Ascending aorta (tissue), 2 donors: Measurements from ENCODE around the gene PYGB. TPM values are rescaled to one million over a fixed set of nuclear protein-coding genes. Genes with fewer than 3 reads are reported as not detected.

Experiments
- DNase-seq, 2 donors: peaks; one replicate each; pipeline ENCODE4 v3.0.0-alpha.2; 2019; ENCODE audit warnings: low spot score in 2 of 2
- H3K27ac ChIP-seq, 2 donors: fragments of 200-600 bp; sonication (generic); one replicate each; pipeline ENCODE4 v1.5.1; 2016 to 2017; ENCODE audit warnings: mild to moderate bottlenecking in 1 of 2
- H3K27me3 ChIP-seq: fragments of 200-600 bp; sonication (generic); one replicate; pipeline ENCODE4 v1.5.1; 2017
- H3K36me3 ChIP-seq, 2 donors: fragments of 200-600 bp; sonication (generic); one replicate each; pipeline ENCODE4 v1.5.1; 2016
- H3K4me1 ChIP-seq, 2 donors: fragments of 200-600 bp; sonication (generic); one replicate each; pipeline ENCODE4 v1.5.1; 2016 to 2017; ENCODE audit warnings: mild to moderate bottlenecking in 1 of 2
- H3K4me3 ChIP-seq, 2 donors: fragments of 200-600 bp; sonication (generic); one replicate each; pipeline ENCODE4 v1.5.1; 2016 to 2017; ENCODE audit warnings: mild to moderate bottlenecking in 1 of 2
- H3K9me3 ChIP-seq, 2 donors: fragments of 200-600 bp; sonication (generic); one replicate each; pipeline ENCODE4 v1.5.1; 2016
- intact Hi-C: fragments of 100-400 bp; cut with DNase I; formaldehyde crosslinking; loops from one replicate; pipeline ENCODE4 v1.15.1; 2023
- total RNA-seq: library from RNA; depleted of rRNA; stranded (reverse); fragments of >200 nt; gene quantifications from one replicate; pipeline ENCODE4 v1.1.0, GENCODE V29; 2016
- TF ChIP-seq, protein P1 (sequence below), 3 experiments: fragments of 200-600 bp in 2 of 3; fragments of 450-650 bp in 1 of 3; sonication (generic) in 2 of 3; IDR thresholded peaks; one replicate each; pipeline ENCODE4 v1.5.1; 2016 to 2019; ENCODE audit warnings: antibody characterized with exemption in 3 of 3, mild to moderate bottlenecking in 1 of 3, moderate library complexity in 1 of 3

PYGB gene
- total RNA-seq, 1 donor from 2014 or later: 125 TPM

DNA sequence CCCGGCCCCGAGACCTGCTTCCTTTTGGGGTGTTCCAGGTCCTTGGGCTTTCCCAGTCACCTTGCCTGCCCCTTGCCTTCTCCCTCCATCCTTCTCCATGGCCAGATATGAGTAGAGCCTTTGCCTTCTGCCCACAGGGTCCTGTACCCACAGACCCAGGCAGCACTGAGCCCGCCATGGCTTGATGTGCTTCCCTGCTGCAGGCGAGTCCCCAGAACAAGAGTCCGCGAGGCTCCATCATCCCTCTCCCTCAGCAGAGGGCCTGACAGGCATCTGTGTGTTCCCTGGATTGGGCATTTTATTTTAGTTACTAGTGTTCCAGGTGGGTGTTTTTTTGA lies 21.9 kb downstream of the PYGB start:
- Histone ChIP-seq H3K27ac (no peak overlapping the region), H3K4me1 (no peaks in the 10 kb centered on the region), H3K9me3 (no peaks in the 10 kb centered on the region), H3K27me3 (no peaks in the 10 kb centered on the region), H3K4me3 (no peak overlapping the region), H3K36me3 (peaks cover 54 to 63% of the 10 kb centered on the region in 2 donors)
- intact Hi-C loops: no loop called here
- peak in 1 of 2 donors; percentile 56 for DNase-seq
- TF ChIP-seq, protein P1, sequence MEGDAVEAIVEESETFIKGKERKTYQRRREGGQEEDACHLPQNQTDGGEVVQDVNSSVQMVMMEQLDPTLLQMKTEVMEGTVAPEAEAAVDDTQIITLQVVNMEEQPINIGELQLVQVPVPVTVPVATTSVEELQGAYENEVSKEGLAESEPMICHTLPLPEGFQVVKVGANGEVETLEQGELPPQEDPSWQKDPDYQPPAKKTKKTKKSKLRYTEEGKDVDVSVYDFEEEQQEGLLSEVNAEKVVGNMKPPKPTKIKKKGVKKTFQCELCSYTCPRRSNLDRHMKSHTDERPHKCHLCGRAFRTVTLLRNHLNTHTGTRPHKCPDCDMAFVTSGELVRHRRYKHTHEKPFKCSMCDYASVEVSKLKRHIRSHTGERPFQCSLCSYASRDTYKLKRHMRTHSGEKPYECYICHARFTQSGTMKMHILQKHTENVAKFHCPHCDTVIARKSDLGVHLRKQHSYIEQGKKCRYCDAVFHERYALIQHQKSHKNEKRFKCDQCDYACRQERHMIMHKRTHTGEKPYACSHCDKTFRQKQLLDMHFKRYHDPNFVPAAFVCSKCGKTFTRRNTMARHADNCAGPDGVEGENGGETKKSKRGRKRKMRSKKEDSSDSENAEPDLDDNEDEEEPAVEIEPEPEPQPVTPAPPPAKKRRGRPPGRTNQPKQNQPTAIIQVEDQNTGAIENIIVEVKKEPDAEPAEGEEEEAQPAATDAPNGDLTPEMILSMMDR (IDR thresholded peaks at IDR 0.05): no peak

DNA sequence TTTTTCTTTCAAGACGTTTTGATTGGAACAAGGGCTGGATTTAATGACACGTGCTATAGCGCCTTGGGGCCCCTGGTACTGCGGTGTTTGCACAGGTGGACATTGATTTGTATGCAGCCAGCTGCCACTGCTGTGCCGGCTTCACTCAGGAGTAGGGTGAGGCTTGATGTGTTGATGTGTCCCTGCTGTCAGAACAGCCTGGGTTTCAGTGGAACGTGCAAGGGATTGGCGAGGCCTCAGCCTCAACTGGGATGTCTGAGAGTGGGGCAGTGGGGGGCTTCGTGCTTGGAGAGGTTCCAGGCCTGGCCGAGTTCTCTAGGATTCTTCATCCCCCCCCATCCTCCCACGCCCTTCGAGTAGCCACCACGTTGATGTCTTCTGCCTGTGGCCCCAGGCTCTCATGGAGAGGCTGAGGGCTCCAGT lies 23.0 kb downstream of the PYGB start:
- Histone ChIP-seq H3K4me1 (no peaks in the 10 kb centered on the region), H3K36me3 (peaks cover 63 to 71% of the 10 kb centered on the region in 2 donors)
- peak in 1 of 2 donors; percentile 56 for DNase-seq

DNA sequence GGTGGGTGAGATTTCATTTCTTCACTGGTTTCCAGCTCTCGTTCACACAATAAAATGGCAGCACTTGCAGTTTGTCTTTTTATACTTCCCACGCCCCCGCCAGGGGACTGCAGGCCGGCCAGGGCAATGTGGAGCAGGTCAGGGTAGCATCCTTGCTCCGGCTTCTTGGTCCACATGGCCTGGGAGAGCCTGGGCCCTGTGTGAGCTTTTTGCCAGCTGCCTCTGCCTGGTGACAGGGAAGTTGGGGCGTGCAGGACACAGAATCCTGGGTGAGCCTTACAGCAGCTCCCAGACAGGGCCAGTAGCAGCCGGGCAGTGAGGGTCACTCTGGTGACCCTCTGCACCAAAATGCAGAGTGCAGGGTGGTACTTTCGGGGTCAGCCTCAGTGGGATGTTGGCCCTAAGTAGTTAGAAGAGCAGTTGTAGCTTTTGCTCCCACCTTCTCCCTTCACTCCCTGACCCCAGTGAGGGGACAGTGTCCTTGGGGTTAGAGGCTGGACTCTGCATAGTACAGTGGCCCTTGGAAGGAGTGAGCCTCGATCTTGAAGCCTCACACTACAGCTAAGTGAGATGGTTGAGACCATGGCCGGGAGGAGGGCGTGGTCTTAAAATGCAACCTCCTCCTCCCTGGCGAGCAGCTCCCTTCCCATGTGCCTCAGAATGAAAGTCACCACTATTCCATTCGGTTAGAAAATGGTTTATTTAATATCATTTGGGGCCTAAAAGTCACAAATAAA lies 23.8 kb downstream of the PYGB start:
- Histone ChIP-seq H3K36me3 (peaks cover 68 to 78% of the 10 kb centered on the region in 2 donors), H3K27ac (no peak overlapping the region), H3K4me1 (no peaks in the 10 kb centered on the region), H3K9me3 (no peaks in the 10 kb centered on the region), H3K4me3 (no peak overlapping the region), H3K27me3 (no peaks in the 10 kb centered on the region)
- TF ChIP-seq, protein P1 (IDR thresholded peaks at IDR 0.05): no peak
- intact Hi-C loops: no loop called here
- DNase-seq: peak in 1 of 2 donors; percentile 48

More for the DNA sequence above, 23.0 kb downstream of the PYGB start:
- H3K27ac ChIP-seq: no peak overlapping the region
- H3K4me3 ChIP-seq: no peak overlapping the region
- intact Hi-C loops: no loop called here
- no peaks in the 10 kb centered on the region for H3K27me3 ChIP-seq
- no peaks in the 10 kb centered on the region for H3K9me3 ChIP-seq
- TF ChIP-seq, protein P1 (IDR thresholded peaks at IDR 0.05): no peak

DNA sequence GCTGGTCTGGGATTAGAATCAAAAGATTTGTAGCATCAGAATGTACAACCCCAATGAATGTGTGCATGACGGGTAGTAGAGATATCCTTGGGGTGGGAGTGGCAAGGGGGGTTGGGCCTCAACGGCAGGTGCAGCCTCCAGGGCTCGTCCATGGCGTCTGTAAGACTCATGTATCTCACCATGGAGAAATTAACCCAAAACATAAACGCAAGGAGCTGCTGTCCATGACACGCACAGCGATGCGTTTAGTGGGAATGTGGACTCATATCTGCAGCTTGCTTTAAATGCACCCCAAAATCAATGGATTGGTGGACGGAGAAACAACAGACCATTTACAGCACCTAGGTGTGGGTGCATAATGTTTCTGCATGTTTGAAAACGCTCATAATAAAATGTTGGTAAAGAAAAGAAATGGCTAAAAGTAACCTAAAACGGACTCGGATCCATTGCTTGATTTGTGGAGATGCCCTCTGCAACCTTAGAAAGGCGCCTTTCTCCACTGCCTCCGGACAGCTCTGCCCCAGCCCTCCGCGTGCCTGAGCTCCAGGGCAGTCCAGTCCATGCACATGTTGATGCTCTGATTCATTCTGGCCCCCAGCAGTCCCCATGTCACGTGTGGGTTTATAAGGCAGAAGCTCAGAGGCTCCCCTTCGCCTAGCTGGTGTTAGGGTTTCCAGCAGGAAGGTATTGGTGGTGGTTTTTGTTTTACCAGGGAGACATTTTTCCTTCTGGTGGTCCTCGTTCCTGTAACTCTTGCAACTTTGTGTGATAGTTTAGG lies 24.5 kb downstream of the PYGB start:
- H3K27ac ChIP-seq: no peak overlapping the region
- DNase-seq: peak in 1 of 2 donors; percentile 27
- intact Hi-C loops: no loop called here
- TF ChIP-seq, protein P1 (IDR thresholded peaks at IDR 0.05): no peak
- H3K9me3 ChIP-seq: no peaks in the 10 kb centered on the region
- H3K4me3 ChIP-seq: no peak overlapping the region
- H3K27me3 ChIP-seq: no peaks in the 10 kb centered on the region
- H3K36me3 ChIP-seq: peaks cover 76 to 83% of the 10 kb centered on the region in 2 donors
- no peaks in the 10 kb centered on the region for H3K4me1 ChIP-seq

DNA sequence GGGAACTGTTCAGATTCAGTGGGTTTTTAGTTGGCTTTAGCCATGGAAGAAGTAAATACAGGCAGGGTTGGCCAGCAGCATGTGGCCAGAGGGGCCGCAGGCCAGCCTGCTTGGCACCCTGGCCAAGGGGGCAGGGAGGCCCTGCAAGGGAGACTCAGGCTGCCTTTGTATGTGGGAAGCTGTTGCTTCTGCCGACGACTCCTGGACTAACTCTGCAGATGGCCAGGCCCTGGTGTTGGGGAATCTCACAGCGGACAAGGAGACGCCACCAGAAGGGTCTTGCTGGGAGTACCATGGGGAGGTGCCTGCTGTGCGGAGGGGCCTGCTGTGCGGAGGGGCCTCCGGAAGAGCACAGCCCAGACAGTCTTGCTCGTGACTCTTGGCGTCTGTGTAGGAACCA lies 25.2 kb downstream of the PYGB start:
- peak in 1 of 2 donors; percentile 52 for DNase-seq
- TF ChIP-seq, protein P1 (IDR thresholded peaks at IDR 0.05): no peak
- no peaks in the 10 kb centered on the region for H3K4me1 ChIP-seq
- no peak overlapping the region for H3K4me3 ChIP-seq
- H3K9me3 ChIP-seq: no peaks in the 10 kb centered on the region
- no peak overlapping the region for H3K27ac ChIP-seq
- intact Hi-C loops: no loop called here
- peaks cover 82 to 89% of the 10 kb centered on the region in 2 donors for H3K36me3 ChIP-seq
- no peaks in the 10 kb centered on the region for H3K27me3 ChIP-seq
